Right ventricle myocardium superior (tissue), 1 donor: ENCODE measurements around the gene NEURL1B. TPM values are rescaled to one million over a fixed set of nuclear protein-coding genes. Genes with fewer than 3 reads are reported as not detected.
A peak's percentile ranks its signal among the peaks of the same experiment; 100 is the strongest.
"Not testable (repeated sequence)": the region's sequence is repeated elsewhere in the genome, so short reads cannot be mapped to it uniquely, and the experiment has no call there.

Experiments
- ATAC-seq: fragments of 200-7000 bp; cut with Tn5 transposase; one replicate; pipeline ENCODE4 v1.9.1; 2020; ENCODE audit warnings: mild to moderate bottlenecking; ENCODE audit not compliant: poor library complexity
- DNase-seq: peaks from one replicate; pipeline ENCODE4 v3.0.0-alpha.2; 2020
- intact Hi-C: fragments of 100-400 bp; cut with DNase I; formaldehyde crosslinking; loops from one replicate; pipeline ENCODE4 v1.11.2; 2022
- long read RNA-seq: library from polyadenylated mRNA; unstranded; transcript quantifications from one replicate; pipeline ENCODE4 v2.0.0, GENCODE V29; 2021
- total RNA-seq: library from RNA; stranded (reverse); fragmentation: NEBNext Ultra II Directional; extraction: Animal tissue kit (Norgen Biotek cat#: 25700); gene quantifications from one replicate; pipeline ENCODE4 v1.2.1, GENCODE V29; 2021
- donor health status: DM: no; HTN: yes; CAD: no; lungs with severe emphysema.

NEURL1B gene
- total RNA-seq = 28.8 TPM
- long read RNA-seq, partial matches to known transcripts = 0 of 20 reads
- long read RNA-seq, other reads (novel, unspliced or antisense) = 20 of 20 reads

- intact Hi-C loops = loop anchor here (5.0 to 10.0 kb wide), 2 partner anchors 56 to 164 kb away; no protein-coding TSS in a partner anchor
- peak; percentile 90 for DNase-seq
- peak; percentile 89 for ATAC-seq
Measured at GRCh38 chr5:172640822-172641358, at the start of gene NEURL1B. TSS of gene NEURL1B (plus strand) at chr5:172641263. CDS start at chr5:172641407, 144 bp downstream.

- ATAC-seq = no peak
- intact Hi-C loops = no loop called here
Measured at GRCh38 chr5:172591636-172592035, 49.4 kb upstream of the NEURL1B start.

DNA sequence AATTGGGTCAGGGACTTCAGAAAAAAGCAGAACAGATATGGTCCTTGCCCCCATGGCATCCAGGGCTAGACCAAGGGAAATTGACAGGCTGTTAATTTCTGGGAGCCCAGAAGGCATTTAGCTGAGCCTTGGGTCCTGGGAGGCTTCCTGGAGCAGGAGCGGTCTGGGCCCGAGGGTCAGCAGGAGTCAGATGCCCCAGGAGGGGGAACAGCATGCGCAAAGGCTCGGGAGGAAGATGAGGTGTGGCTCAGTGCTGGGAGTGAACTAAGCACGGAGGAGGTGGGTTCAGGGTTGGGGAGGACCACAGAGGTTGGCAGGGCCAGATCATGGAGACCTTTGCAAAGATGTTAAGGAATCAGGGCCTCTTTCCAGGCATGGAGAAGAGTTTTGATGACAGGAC, 48.2 kb upstream of the NEURL1B start:
- intact Hi-C loops = no loop called here
- DNase-seq (no peak), ATAC-seq (no peak)

More at GRCh38 chr5:172591636-172592035, 49.4 kb upstream of the NEURL1B start:
- no peak for DNase-seq

DNA sequence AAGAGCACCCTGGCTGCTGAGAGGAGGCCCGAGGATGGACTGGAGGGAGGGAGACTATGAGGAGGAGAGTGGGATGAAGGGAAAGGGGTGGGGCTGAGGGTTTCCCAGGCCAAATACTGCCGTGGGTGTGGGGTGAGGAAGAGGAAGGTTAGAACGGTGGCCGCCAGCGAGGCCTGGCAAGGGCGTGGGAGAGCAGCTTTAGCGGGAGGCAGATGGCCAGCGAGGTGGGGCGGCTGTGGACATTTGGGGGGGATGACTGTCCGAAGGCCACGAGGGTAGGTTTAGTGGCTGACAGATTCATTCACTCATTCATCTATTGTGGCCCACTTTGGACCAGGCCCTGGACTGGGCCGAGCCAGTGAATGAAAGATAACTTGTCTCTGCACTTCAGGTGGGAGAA, 47.8 kb upstream of the NEURL1B start:
- no peak for ATAC-seq
- intact Hi-C loops = no loop called here
- DNase-seq = no peak

DNA sequence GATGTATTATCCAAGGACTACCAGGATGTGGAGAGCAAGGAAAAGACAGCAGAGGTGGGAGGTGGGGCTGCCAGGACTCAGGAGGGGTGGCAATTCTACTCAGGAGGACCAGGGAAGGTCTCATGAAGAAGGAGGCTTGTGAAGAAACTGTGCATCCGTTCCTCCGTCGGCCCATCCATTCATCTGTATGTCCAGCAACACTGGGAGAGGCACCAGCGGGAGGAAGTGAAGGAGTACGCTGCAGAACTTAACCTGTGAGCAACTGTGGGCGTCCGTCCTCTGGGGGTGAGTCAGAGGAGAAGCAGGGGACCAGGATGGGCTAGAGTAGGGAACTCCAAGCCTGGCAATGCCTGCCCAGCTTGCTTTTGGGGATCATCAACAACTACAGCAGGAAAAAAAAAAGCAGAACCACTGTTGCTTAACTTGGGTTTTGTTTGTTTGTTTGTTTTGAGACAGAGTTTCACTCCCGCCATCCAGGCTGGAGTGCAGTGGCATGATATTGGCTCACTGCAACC, 47.3 kb upstream of the NEURL1B start:
- no peak for DNase-seq
- intact Hi-C loops = no loop called here
- ATAC-seq = no peak

GRCh38 chr5:172594431-172594830, 46.6 kb upstream of the NEURL1B start:
- no peak for DNase-seq
- intact Hi-C loops = no loop called here
- no peak for ATAC-seq

DNA sequence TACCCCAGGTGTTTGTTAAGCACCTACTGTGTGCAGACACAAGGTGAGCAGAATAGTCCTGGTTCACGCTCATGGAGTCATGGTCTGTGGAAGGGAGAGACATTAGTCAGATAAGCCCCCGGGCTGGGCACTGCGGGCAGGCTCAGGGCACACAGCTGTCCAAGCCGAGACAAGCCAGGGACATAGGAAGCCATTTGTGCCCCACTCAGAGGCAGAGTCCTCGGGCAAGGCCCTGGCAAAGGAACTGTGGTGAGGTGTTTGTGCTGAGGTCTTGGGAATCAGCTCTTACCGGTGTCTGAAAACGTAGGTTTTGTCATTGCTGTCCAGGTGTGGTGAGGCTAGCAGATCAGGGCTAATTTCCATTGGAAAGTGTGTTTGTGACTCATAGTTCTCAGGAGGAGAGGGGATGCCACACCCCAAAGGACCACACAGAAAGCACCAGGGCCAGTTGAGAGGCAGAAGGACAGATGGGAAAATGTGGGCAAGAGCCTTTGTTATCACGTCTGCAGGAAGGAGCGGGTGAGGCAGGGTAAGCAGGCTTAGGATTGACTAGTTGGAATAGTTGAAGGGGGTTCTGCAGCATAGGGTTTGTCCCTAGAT, 46.1 kb upstream of the NEURL1B start:
- no peak for DNase-seq
- intact Hi-C loops = no loop called here
- ATAC-seq = no peak

DNA sequence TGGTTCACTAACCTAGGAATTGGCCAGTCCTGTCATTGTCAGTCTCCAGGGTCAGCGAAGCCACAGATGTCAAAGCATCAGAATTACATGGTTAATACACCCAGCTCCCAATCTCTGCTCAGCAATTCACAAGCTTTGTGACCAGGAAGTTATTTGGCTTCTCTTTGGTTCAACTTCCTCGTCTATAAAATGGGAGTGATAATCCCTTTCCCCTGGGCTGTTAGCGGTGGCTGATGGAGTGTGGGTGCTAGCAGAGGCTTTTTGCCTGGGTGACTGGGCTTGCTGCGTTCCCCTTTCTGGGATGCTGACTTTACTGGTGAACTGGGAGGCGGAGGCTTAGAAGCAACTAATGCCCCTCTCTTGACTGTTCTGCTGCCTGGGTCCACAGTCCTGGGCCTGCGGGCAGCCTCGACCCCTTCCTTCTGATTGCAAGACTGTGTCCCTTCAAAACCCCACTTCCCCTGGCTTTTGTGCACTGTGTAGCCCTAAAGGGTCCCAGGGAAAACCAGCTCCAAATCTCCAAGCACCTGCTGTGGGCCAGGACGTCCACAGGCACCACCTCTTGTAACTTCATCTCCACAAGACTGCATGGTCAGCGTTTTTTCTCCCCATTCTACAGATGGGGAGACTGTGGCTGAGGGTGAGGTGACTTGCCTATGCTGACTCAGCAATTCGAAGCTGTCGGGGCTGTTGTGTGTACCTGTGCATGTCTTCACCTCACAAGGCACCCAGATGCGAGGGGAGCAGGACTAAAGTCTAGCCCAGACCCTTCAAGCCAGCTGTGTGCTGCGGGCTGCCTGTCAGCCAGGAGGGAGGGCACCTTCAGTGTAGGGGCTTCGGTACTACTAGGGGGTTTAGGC, 45.2 kb upstream of the NEURL1B start:
- no peak for ATAC-seq
- DNase-seq = no peak
- intact Hi-C loops = no loop called here

- intact Hi-C loops = no loop called here
- ATAC-seq = no peak
Measured at GRCh38 chr5:172596638-172597231, 44.3 kb upstream of the NEURL1B start.

DNA sequence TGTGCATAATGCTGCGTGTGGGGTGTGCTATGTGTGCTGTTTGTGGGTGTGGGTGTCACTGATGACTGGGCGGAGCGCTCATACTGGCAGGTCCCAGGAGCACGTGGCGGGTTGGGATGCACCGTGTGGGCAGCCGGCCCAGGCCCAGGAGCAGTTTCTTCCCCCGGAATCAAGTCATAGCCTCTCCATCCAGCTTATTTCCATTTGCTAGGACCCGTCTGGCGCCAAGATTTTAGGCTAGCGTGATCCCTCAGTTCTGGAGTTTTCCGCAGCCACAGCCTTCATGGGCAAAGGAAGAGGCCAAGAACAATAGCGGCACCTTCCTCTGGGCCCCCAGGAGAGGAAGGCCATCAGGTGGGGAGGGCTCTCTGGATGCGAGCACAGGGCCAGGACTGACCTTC, 43.3 kb upstream of the NEURL1B start:
- DNase-seq = peak; percentile 67
- peak; percentile 42 for ATAC-seq

More at GRCh38 chr5:172596638-172597231, 44.3 kb upstream of the NEURL1B start:
- DNase-seq = no peak

GRCh38 chr5:172598251-172599203, 42.5 kb upstream of the NEURL1B start:
- DNase-seq (no peak), ATAC-seq (no peak)
- intact Hi-C loops = no loop called here

More for the DNA sequence above, 43.3 kb upstream of the NEURL1B start:
- intact Hi-C loops = no loop called here

DNA sequence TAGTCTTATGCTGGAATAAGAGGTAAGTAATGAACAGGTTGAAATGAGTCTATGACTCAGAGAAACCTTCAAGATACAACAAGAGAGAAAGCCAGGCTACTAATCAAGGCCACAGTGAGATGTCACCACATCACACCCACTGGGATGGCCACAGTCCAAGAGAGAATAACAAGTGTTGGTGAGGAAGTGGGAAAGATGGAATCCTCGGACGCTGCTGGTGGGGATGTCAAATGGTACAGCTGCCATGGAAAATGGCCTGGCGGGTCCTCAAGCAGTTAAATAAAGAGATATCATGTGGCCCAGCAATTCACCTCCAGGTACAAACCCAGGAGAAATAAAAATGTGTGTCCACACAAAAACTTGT, 41.9 kb upstream of the NEURL1B start:
- ATAC-seq (no peak), DNase-seq (no peak)
- intact Hi-C loops = no loop called here

DNA sequence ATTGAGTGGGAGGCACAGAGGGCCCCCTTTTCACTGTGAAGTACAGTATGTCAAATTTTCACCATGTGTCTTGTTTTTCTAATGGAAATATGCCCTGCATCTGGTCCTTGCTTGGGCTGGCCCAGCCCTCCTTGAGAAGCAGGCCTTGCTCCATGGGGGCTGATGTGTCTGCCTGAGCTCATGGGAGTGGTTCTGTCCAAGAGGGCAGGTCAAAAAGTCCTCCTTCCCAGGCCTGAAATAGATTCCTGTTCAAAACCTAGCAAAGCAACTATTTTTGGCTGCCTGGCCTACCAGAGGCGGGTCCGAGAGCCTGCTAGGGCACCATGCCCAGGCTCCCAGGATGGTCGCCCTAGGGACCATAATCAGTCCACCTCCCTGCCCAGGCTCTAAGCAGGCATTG, 40.5 kb upstream of the NEURL1B start:
- intact Hi-C loops = no loop called here
- peak; percentile 47 for ATAC-seq
- DNase-seq = peak; percentile 60

GRCh38 chr5:172601576-172601975, 39.5 kb upstream of the NEURL1B start:
- ATAC-seq, intact Hi-C loops, DNase-seq: not testable (repeated sequence)

DNA sequence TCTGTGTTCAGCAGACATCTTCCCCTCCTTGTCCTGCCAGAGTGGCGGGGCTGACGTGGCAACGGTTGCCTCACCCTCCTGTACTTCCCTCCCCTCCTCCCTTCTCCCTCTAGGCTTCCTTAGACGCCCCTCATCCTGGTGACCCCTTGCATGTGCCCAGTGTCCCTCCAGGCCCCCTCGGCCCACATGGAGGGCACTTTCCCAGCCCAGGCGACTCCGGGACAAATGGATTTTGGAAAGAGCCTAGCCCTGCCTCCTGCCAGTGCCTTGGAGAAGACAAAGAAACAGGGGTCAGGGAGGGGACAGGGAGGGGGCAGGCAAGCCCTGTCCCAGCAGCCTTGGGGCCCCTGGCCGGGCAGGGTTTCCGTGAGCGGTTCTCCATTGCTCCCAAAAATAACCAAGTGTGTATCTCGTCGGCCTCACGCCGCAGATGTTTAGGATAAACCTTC, 38.3 kb upstream of the NEURL1B start:
- ATAC-seq = no peak
- intact Hi-C loops = no loop called here
- peak; percentile 59 for DNase-seq

GRCh38 chr5:172603251-172603806, 37.7 kb upstream of the NEURL1B start:
- DNase-seq = no peak
- ATAC-seq = no peak
- intact Hi-C loops = no loop called here

GRCh38 chr5:172605466-172605865, 35.6 kb upstream of the NEURL1B start:
- intact Hi-C loops = no loop called here
- ATAC-seq (no peak), DNase-seq (no peak)
